ENCODE results near the gene PHKA1.
"Not testable (repeated sequence)": the region's sequence is repeated elsewhere in the genome, so short reads cannot be mapped to it uniquely, and the experiment has no call there.

The PHKA1 gene

DNA sequence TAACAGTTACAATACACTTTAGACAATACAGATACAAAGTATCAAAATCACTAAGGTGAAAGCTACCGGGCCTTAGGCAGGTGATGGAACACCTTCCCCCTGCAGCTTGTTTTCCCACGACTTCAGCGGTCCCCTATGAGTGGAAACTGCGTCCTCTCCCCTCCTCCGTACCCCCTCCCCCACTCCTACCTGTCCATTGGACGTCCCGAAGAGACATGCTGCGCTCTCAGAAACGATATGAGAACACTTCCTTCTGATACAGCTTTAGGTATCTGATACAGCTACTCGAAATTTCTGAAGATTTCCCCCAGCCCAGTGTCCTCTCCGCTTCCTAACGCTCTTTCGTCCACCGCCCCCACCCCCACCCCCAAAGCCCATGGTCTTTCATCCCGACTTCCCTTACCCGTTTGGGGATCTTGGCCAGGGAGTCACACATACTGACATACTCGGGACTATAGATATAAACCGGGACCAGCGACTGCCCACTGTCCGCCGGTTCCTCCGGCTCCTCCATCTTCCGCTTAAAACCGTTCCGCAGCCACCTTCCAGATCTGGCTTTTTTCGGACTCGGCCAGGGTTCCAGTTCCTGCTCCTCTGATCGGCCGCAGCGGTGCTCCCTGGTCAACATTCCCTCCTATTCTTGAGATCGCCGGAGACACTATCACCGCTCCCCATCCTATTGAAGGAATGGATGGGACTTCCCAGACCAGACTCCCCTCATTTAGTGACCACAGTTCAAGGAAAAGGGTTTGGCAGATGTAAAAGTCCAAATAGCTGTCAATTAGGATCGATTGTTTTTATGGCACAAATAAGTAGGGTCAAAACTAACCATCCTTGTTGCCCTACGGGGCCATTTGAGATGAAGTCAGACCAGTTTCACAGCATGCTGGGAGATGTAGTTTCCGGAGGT, 141.6 kb downstream of the PHKA1 start, which contains the start of gene HDAC8:
Gene HDAC8, minus strand, starts transcription at position 596 of the 910 bp plus-strand sequence. Its CDS starts 82 bp downstream, at position 514.
- peak; percentile 32 for DNase-seq (ENCODE audit: low read depth)

DNA sequence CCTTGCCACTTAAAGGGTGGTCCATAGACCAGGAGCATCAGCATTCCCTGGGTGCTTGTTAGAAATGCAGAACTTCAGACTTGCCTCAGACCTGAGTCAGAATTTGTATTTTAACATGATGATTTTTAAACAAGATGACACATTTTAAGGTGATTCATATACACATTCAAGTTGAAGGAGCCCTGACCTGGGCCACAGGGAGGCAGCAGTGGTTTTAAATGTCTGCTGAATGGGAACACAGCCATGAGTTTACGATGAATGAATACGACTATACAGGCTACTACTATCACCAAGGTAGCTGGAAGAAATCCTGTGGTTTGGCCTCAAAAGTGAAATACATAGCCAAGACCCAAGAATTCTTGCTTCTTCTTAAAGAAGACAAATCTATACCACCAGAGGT, 144.3 kb downstream of the PHKA1 start:
- DNase-seq (ENCODE audit: low read depth), result no peak

DNA sequence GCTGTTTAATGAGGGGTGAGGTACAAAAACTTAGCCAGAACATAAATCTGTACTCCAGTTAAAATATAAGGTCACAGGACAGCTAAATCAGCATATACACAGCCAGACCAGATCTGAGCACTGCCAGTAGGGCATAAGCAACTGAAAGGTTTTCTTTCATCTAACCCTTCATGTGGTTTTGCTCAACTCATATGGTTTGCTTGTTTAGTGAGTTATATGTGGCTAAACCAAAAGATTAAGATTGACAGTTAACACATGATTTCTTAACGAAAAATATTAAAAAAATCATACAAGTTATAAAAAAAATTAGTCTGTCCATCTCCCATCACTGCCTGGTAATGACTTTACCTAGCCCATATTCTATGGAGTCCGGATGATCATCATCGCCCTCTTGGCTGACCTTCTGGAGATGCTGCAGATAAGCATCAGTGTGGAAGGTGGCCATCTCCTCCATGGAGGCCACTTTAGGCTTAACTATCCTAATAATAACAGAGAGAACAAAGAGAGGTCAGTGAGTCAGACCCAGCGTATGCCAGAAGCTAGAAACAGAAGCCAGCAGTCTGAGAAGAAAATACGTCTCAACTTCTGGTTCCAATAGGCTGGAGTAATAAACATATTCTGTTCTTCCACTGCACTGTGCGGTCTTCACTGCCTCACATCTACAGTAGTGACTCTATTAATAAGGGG, 145.6 kb downstream of the PHKA1 start:
- no peak for DNase-seq (ENCODE audit: low read depth)

DNA sequence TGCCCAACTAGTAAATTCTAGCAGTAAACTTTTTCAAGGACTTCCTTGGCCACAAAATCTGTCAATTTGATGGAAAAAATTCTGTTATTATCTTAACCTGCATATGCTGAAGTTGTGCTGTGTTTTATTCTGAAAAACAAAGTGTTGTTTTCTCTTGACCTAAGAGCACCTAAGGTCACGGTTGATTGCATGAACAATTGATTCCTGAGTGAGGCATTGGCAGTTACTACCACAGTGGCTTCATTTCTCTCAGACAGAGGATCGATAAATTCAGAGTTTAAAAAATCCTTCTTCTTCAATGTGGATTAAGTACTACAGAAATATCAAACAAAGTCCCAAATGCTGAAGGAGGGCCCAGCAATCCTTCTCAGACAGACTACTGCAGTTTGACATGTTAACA, 147.7 kb downstream of the PHKA1 start:
- DNase-seq (ENCODE audit: low read depth), result no peak

DNA sequence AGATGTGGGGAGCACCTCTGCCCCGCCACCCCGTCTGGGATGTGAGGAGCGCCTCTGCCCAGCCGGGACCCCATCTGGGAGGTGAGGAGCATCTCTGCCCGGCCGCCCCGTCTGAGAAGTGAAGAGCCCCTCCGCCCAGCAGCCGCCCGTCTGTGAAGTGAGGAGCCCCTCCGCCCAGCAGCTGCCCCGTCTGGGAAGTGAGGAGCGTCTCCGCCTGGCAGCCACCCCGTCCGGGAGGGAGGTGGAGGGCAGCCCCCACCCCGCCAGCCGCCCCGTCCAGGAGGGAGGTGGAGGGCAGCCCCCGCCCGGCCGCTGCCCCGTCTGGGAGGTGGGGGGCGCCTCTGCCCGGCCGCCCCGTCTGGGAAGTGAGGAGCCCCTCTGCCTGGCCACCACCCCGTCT, 154.5 kb downstream of the PHKA1 start:
- not testable (repeated sequence) for DNase-seq (ENCODE audit: low read depth)

- DNase-seq (ENCODE audit: low read depth), result no peak
Observed at GRCh38 chrX:72554448-72555140, 159.5 kb downstream of the PHKA1 start.

GRCh38 chrX:72552443-72552842, 161.7 kb downstream of the PHKA1 start:
- DNase-seq (ENCODE audit: low read depth), result not testable (repeated sequence)

DNA sequence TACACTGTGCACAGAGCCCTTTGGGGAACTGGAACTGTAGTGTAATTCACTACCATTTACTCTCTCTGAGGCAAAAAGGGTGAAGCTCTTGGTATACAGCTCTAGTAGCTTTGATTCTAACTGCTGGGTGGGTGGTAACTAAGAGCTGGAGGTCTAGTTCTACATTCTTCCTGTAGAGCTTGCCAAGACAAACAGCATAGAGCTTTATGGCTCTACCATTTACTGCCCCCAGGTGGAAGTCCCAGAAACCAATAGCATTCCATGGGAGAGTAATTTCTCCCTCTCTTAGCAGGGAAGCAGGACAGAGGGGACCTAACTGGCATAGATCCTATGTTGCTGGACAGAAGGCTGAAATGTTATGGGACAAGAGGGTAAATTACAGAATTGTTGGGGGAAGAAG, 168.1 kb downstream of the PHKA1 start:
- DNase-seq (ENCODE audit: low read depth), result no peak

DNA sequence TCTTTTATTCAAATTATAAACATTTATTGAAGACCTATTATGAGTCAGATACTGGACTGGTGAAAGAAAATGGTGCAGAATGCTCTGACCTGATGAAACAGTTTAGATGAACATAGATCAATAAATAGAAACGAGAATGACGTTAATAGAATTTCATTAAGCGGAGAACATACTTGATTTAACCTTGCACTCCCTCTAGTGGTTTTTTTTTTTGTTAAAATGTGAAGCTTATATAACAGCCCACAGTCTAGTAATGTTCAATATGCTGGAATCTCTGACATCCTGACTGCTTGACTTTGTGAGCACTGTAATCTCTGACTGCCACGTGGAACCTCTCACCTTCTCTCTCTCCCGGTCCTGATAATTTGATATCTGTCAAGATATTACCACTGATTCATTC, 173.8 kb downstream of the PHKA1 start:
- DNase-seq (ENCODE audit: low read depth), result no peak

GRCh38 chrX:72539822-72540221, 174.3 kb downstream of the PHKA1 start:
- no peak for DNase-seq (ENCODE audit: low read depth)

DNA sequence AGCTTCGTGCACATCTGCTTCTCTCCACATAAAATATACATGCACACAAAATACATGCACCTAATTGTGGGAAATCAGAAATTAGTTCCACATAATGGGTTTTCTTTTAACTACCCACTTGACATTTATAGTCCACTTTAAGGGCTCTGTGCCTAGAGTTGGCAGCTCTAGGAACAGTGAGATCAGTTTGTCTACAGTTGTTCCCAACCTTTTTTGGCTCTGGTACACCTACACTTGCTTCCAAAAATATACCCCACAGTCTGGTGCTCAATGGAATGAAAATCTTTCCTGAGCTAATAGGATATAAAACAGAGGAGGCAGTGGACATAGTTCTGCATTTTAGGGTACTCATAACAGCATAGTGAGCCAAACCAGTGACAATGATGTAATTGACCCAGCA, 177.6 kb downstream of the PHKA1 start:
- no peak for DNase-seq (ENCODE audit: low read depth)

DNA sequence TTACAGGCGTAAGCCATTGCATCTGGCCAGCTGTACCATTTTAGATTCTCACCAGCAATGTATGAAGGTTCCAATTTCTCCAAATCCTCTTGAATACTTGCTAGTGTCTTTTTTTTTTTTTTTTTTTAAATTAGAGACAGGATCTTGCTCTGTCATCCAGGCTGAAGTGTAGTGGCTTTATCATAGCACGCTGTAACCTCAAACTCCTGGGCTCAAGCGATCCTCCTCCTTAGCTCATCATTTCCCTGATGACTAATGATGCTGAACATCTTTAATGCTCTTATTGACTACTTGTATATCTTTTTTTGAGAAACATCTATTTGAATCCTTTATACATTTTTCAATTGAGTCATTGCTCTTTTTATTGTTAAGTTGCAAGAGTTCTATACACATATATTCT, 181.7 kb downstream of the PHKA1 start:
- DNase-seq (ENCODE audit: low read depth), result no peak
